H1 (cell line): ENCODE results near the gene CCT6A. TPM values are rescaled to one million over a fixed set of nuclear protein-coding genes. Genes with fewer than 3 reads are reported as not detected.

Experiments used
- CTCF ChIA-PET: fragments of 300-600 bp; sonication (Branson Sonifier 250); formaldehyde crosslinking; loops from one replicate; lab custom pipeline; 2021; ENCODE audit not compliant: partially characterized antibody; lab: Charles Lee
- POLR2A ChIA-PET: fragments of 300-600 bp; sonication (Branson Sonifier 250); formaldehyde crosslinking; loops from one replicate; lab custom pipeline; 2021; ENCODE audit warnings: inconsistent platforms; ENCODE audit not compliant: partially characterized antibody; lab: Charles Lee
- DNase-seq, 2 experiments: peaks; one replicate each; pipeline versions ENCODE4 v3.0.0 to v3.0.0-alpha.2; 2010 to 2022; ENCODE audit warnings: low spot score in 2 of 2, low read depth in 1 of 2, mixed read lengths in 1 of 2
- FAIRE-seq: peaks from 2 replicates; lab custom pipeline; 2011; peaks lifted over from hg19 to GRCh38; lab: Jason Lieb, UNC
- H2AFZ ChIP-seq: 2 replicates; pipeline ENCODE4 v1.8.1; 2012; ENCODE audit warnings: low read length, inconsistent platforms
- H2AK5ac ChIP-seq: 2 replicates; pipeline ENCODE4 v1.6.1; 2013; ENCODE audit warnings: low read depth, low read length
- H2BK120ac ChIP-seq: replicated peaks from 2 replicates; pipeline ENCODE3; 2013; ENCODE audit warnings: low read depth, low read length, inconsistent platforms
- H2BK12ac ChIP-seq: 2 replicates; pipeline ENCODE4 v1.6.1; 2013; ENCODE audit warnings: low read depth, low read length
- H2BK15ac ChIP-seq: 2 replicates; pipeline ENCODE4 v1.6.1; 2013; ENCODE audit warnings: low read length
- H2BK20ac ChIP-seq: 2 replicates; pipeline ENCODE4 v1.6.1; 2013; ENCODE audit warnings: low read length
- H2BK5ac ChIP-seq: 2 replicates; pipeline ENCODE4 v1.6.1; 2013; ENCODE audit warnings: low read depth, low read length
- H3K14ac ChIP-seq: 2 replicates; pipeline ENCODE4 v1.6.1; 2013; ENCODE audit warnings: inconsistent platforms; ENCODE audit not compliant: insufficient read length
- H3K18ac ChIP-seq: 2 replicates; pipeline ENCODE4 v1.6.1; 2013; ENCODE audit warnings: low read length; ENCODE audit errors: extremely low read depth
- H3K23ac ChIP-seq: 2 replicates; pipeline ENCODE4 v1.6.1; 2013; ENCODE audit warnings: inconsistent platforms; ENCODE audit not compliant: insufficient read length
- H3K23me2 ChIP-seq: 2 replicates; pipeline ENCODE4 v1.6.1; 2013; ENCODE audit warnings: low read depth, low read length
- H3K27ac ChIP-seq: 2 replicates; pipeline ENCODE4 v1.6.1; 2011; ENCODE audit warnings: low read depth, low read length, inconsistent platforms
- H3K27me3 ChIP-seq, 4 experiments: replicated peaks in 1 of 4; 1 replicate in 1 of 4; 2 replicates in 3 of 4; pipeline versions ENCODE4 v1.6.1 to v1.8.1; 2011 to 2013; ENCODE audit warnings: low read length in 3 of 4, mild to moderate bottlenecking in 3 of 4, inconsistent platforms in 2 of 4, mixed read lengths in 2 of 4, moderate library complexity in 1 of 4; ENCODE audit not compliant: control insufficient read depth in 3 of 4, insufficient read depth in 3 of 4; ENCODE audit errors: extremely low read depth in 1 of 4
- H3K36me3 ChIP-seq, 4 experiments: 2 replicates each; pipeline versions ENCODE4 v1.6.1 to v1.8.1; 2011 to 2013; ENCODE audit warnings: mild to moderate bottlenecking in 4 of 4, low read length in 3 of 4, moderate library complexity in 2 of 4, control low read depth in 1 of 4, inconsistent platforms in 1 of 4; ENCODE audit not compliant: insufficient read depth in 4 of 4, control insufficient read depth in 2 of 4
- H3K4ac ChIP-seq: replicated peaks from 2 replicates; pipeline ENCODE3; 2013; ENCODE audit warnings: low read length, low read depth, mixed read lengths, inconsistent platforms; ENCODE audit not compliant: insufficient read length
- H3K4me1 ChIP-seq, 4 experiments: replicated peaks in 1 of 4; 1 replicate in 1 of 4; 2 replicates in 3 of 4; pipeline versions ENCODE4 v1.6.1 to v1.8.1; 2011 to 2013; ENCODE audit warnings: low read length in 3 of 4, inconsistent platforms in 2 of 4, mixed read lengths in 1 of 4; ENCODE audit not compliant: insufficient read depth in 4 of 4, control insufficient read depth in 3 of 4
- H3K4me2 ChIP-seq, 2 experiments: 2 replicates each; pipeline versions ENCODE4 v1.6.1 to v1.8.1; 2011 to 2013; ENCODE audit warnings: low read depth in 2 of 2, low read length in 2 of 2, control low read depth in 1 of 2, inconsistent platforms in 1 of 2, mild to moderate bottlenecking in 1 of 2; ENCODE audit not compliant: insufficient read depth in 1 of 2
- H3K4me3 ChIP-seq, 4 experiments: fragments of 200-600, 300-600 bp in 1 of 4; sonication (generic), shearing (Covaris generic), sonication (Bioruptor Twin) in 1 of 4; 2 replicates each; pipeline versions ENCODE4 v1.5.1 to v1.8.1; 2011 to 2016; ENCODE audit warnings: low read length in 4 of 4, low read depth in 3 of 4, control low read depth in 2 of 4, inconsistent platforms in 2 of 4, mild to moderate bottlenecking in 2 of 4, mixed read lengths in 1 of 4, moderate library complexity in 1 of 4; ENCODE audit not compliant: insufficient read depth in 2 of 4; ENCODE audit errors: extremely low read depth in 1 of 4
- H3K56ac ChIP-seq: replicated peaks from 2 replicates; pipeline ENCODE3; 2013; ENCODE audit warnings: low read depth, mild to moderate bottlenecking, mixed read lengths, low read length, inconsistent platforms; ENCODE audit not compliant: insufficient read length
- H3K79me1 ChIP-seq: 2 replicates; pipeline ENCODE4 v1.6.1; 2013; ENCODE audit warnings: low read depth, low read length, control low read depth
- H3K79me2 ChIP-seq, 2 experiments: 2 replicates each; pipeline versions ENCODE4 v1.6.1 to v1.8.1; 2012 to 2013; ENCODE audit warnings: low read length in 2 of 2, mild to moderate bottlenecking in 2 of 2, inconsistent platforms in 1 of 2; ENCODE audit not compliant: insufficient read depth in 2 of 2, control insufficient read depth in 1 of 2
- H3K9ac ChIP-seq, 4 experiments: replicated peaks in 1 of 4; 1 replicate in 1 of 4; 2 replicates in 3 of 4; pipeline versions ENCODE4 v1.6.1 to v1.8.1; 2011 to 2013; ENCODE audit warnings: low read depth in 3 of 4, low read length in 3 of 4, control low read depth in 2 of 4, mild to moderate bottlenecking in 2 of 4, moderate library complexity in 2 of 4, inconsistent platforms in 1 of 4; ENCODE audit errors: extremely low read depth in 1 of 4
- H3K9me3 ChIP-seq, 2 experiments: 2 replicates each; pipeline versions ENCODE4 v1.6.1 to v1.8.1; 2012 to 2013; ENCODE audit warnings: mild to moderate bottlenecking in 2 of 2, moderate library complexity in 2 of 2, control low read depth in 1 of 2, inconsistent platforms in 1 of 2, low read depth in 1 of 2, low read length in 1 of 2, mixed read lengths in 1 of 2; ENCODE audit not compliant: insufficient read depth in 2 of 2
- H4K20me1 ChIP-seq, 2 experiments: replicated peaks in 1 of 2; 2 replicates each; pipeline versions ENCODE3 to v1.8.1; 2011 to 2013; ENCODE audit warnings: inconsistent platforms in 2 of 2, low read length in 2 of 2, mild to moderate bottlenecking in 1 of 2; ENCODE audit not compliant: insufficient read depth in 2 of 2, control insufficient read depth in 1 of 2
- H4K5ac ChIP-seq: 2 replicates; pipeline ENCODE4 v1.6.1; 2013; ENCODE audit warnings: low read length, low read depth, mixed read lengths, inconsistent platforms; ENCODE audit not compliant: insufficient read length
- H4K8ac ChIP-seq: 2 replicates; pipeline ENCODE4 v1.8.0; 2013; ENCODE audit warnings: mild to moderate bottlenecking, moderate library complexity, low read length, inconsistent platforms; ENCODE audit not compliant: insufficient read depth; ENCODE audit errors: extremely low read depth
- H4K91ac ChIP-seq: replicated peaks from 2 replicates; pipeline ENCODE3; 2013; ENCODE audit warnings: low read length, mixed read lengths, inconsistent platforms; ENCODE audit not compliant: insufficient read length
- ATF2 ChIP-seq: IDR thresholded peaks from 2 replicates; pipeline ENCODE4 v1.6.1; 2012; ENCODE audit warnings: low read length, inconsistent platforms
- CBX5 ChIP-seq: fragments of 300-800, 300-1000 bp; sonication (generic); IDR thresholded peaks from 2 replicates; pipeline ENCODE4 v1.7.1; 2016; ENCODE audit warnings: antibody characterized with exemption, low read length, low read depth
- CBX8 ChIP-seq: fragments of 300-800, 300-1000 bp; sonication (generic); IDR thresholded peaks from 2 replicates; pipeline ENCODE4 v1.7.1; 2016; ENCODE audit warnings: low read depth, low read length, borderline replicate concordance
- CHD2 ChIP-seq: IDR thresholded peaks from 2 replicates; pipeline ENCODE4 v1.6.1; 2012; ENCODE audit warnings: low read length, improper control_type of control experiment
- NANOG ChIP-seq: IDR thresholded peaks from 2 replicates; pipeline ENCODE4 v1.6.1; 2011; ENCODE audit warnings: low read length, low read depth, mild to moderate bottlenecking, inconsistent platforms; ENCODE audit not compliant: insufficient read depth, poor library complexity, severe bottlenecking
- NRF1 ChIP-seq: IDR thresholded peaks from 2 replicates; pipeline ENCODE4 v1.6.1; 2011; ENCODE audit warnings: mild to moderate bottlenecking, low read depth, low read length, improper control_type of control experiment
- PHF8 ChIP-seq: fragments of 200-600 bp; sonication (generic); conservative IDR thresholded peaks from 2 replicates; pipeline ENCODE4 v1.7.1; 2012; ENCODE audit warnings: low read depth, mild to moderate bottlenecking, inconsistent platforms, low read length, moderate library complexity
- RAD21 ChIP-seq, 2 experiments: IDR thresholded peaks in 1 of 2; conservative IDR thresholded peaks in 1 of 2; 2 replicates each; pipeline ENCODE4 v1.6.1; 2011; ENCODE audit warnings: low read depth in 2 of 2, low read length in 2 of 2, improper control_type of control experiment in 1 of 2, inconsistent platforms in 1 of 2, mild to moderate bottlenecking in 1 of 2, moderate library complexity in 1 of 2
- SP1 ChIP-seq: IDR thresholded peaks from 2 replicates; pipeline ENCODE4 v1.6.1; 2011; ENCODE audit warnings: low read depth, low read length
- TBP ChIP-seq: IDR thresholded peaks from 2 replicates; pipeline ENCODE4 v1.6.1; 2011; ENCODE audit warnings: low read depth, low read length, improper control_type of control experiment
- YY1 ChIP-seq: IDR thresholded peaks from 2 replicates; pipeline ENCODE4 v1.6.1; 2011; ENCODE audit warnings: low read depth, mild to moderate bottlenecking, low read length
- WGBS, 2 experiments: shearing (Covaris generic) in 1 of 2; methylation state at CpG; one replicate each; pipeline versions ENCODE4 v1.1.6 to v1.1.7; 2013 to 2015; ENCODE audit warnings: low lambda C conversion rate in 2 of 2, mixed read lengths in 2 of 2, inconsistent platforms in 1 of 2, low coverage in 1 of 2, missing lambda C conversion rate in 1 of 2; ENCODE audit not compliant: insufficient replicate concordance in 2 of 2, insufficient coverage in 1 of 2, insufficient read length in 1 of 2; ENCODE audit errors: extremely low coverage in 1 of 2, missing lambda C conversion rate in 1 of 2; 5-methylcytosine and 5-hydroxymethylcytosine counted together
- polyA plus RNA-seq, 7 experiments: library from polyadenylated mRNA; depleted of rRNA in 3 of 7; stranded (reverse) in 5 of 7; unstranded in 2 of 7; fragments of >200 nt in 5 of 7; fragments of 200-250 nt in 2 of 7; gene quantifications; 1 replicate in 5 of 7; 2 replicates in 1 of 7; 4 replicates in 1 of 7; pipeline versions ENCODE4 v1.2.1 to v1.2.3, GENCODE V29; 2011 to 2013; ENCODE audit warnings: missing spikeins in 2 of 7, mixed read lengths in 2 of 7
- total RNA-seq: library from RNA; stranded (reverse); fragmentation: NEBNext Ultra II Directional; extraction: Animal tissue kit (Norgen Biotek cat#: 25700); gene quantifications from 2 replicates; pipeline ENCODE4 v1.2.1, GENCODE V29; 2021

The CCT6A gene
- total and polyA plus RNA-seq, 2 of the 8 experiments (the other 6 are each of a cell fraction or from before 2014, with no cell fraction given): 201 to 272 TPM

- H3K27me3 ChIP-seq: no peaks in the 10 kb centered on the region
- no peak overlapping the region for H2AK5ac ChIP-seq
- H4K20me1 ChIP-seq: peaks cover 1 to 4% of the 10 kb centered on the region in 2 experiments
- no peak overlapping the region for H3K18ac ChIP-seq
- H3K4ac ChIP-seq: no peak overlapping the region
- H3K9me3 ChIP-seq: no peaks in the 10 kb centered on the region
- H3K79me2 ChIP-seq: peaks cover 0 to 31% of the 10 kb centered on the region in 2 experiments; a peak in 2 of 4 replicates
- no peak overlapping the region for H3K23ac ChIP-seq
- H2AFZ ChIP-seq: no peak overlapping the region
- H3K79me1 ChIP-seq: no peaks in the 10 kb centered on the region; the same call in 1 of the 2 replicates
- H3K23me2 ChIP-seq: no peaks in the 10 kb centered on the region
- no peak overlapping the region for H3K4me3 ChIP-seq
- no peak overlapping the region for H3K27ac ChIP-seq
- H3K9ac ChIP-seq: no peak overlapping the region
- CTCF ChIA-PET: interaction anchor here (1.9 kb wide), 1 partner anchor 45 kb away, joined by 5 read pairs; no protein-coding TSS in a partner anchor
- no peak overlapping the region for H4K5ac ChIP-seq
- H2BK120ac ChIP-seq: no peak overlapping the region
- POLR2A ChIA-PET: interaction anchor here (0.9 to 40.8 kb wide), 5 partner anchors 10 to 29 kb away, joined by 3 to 869 read pairs (median 5); partner anchors contain the start of genes CCT6A, PSPH and SUMF2
- DNase-seq (no peak), FAIRE-seq (no peak)
- no peak overlapping the region for H2BK20ac ChIP-seq
- no peak overlapping the region for H2BK5ac ChIP-seq
- H4K91ac ChIP-seq: no peak overlapping the region
- no peaks in the 10 kb centered on the region for H3K4me1 ChIP-seq
- no peak overlapping the region for H2BK15ac ChIP-seq
- WGBS, 2 experiments: 81% methylated on average over 9 of the region's 9 CpGs; no CpG with 5 or more reads in 1 of the 2 experiments
- H3K56ac ChIP-seq: no peak overlapping the region
- H3K4me2 ChIP-seq: no peak overlapping the region
- peaks cover 2 to 52% (median 22%) of the 10 kb centered on the region in 4 experiments; a peak in 7 of 8 replicates for H3K36me3 ChIP-seq
- no peak overlapping the region for H2BK12ac ChIP-seq
- H3K14ac ChIP-seq: no peak overlapping the region
- no peak overlapping the region for H4K8ac ChIP-seq
- TF ChIP-seq SP1: no peak
- TF ChIP-seq CHD2: no peak
- no peak for TF ChIP-seq YY1
- no peak for TF ChIP-seq RAD21 (IDR thresholded peaks at IDR 0.05 in 1 of 2, conservative IDR thresholded peaks at IDR 0.05 in 1 of 2; ENCODE audit: low read depth in 2 of 2, low read length in 2 of 2)
- TF ChIP-seq CBX5: no peak
- no peak for TF ChIP-seq PHF8
- no peak for TF ChIP-seq NRF1
- TF ChIP-seq ATF2: no peak
- TF ChIP-seq NANOG: no peak
- no peak for TF ChIP-seq TBP
- no peak for TF ChIP-seq CBX8
Measured at GRCh38 chr7:56028942-56029630, 22.5 kb upstream of the CCT6A start.
